Measurements from ENCODE around the gene BACH2. TPM values are rescaled to one million over a fixed set of nuclear protein-coding genes. Genes with fewer than 3 reads are reported as not detected.

Gene BACH2
- polyA plus RNA-seq, 2 of the 4 experiments (the other 2 are of a cell fraction) = 0.01 to 0.36 TPM

DNA sequence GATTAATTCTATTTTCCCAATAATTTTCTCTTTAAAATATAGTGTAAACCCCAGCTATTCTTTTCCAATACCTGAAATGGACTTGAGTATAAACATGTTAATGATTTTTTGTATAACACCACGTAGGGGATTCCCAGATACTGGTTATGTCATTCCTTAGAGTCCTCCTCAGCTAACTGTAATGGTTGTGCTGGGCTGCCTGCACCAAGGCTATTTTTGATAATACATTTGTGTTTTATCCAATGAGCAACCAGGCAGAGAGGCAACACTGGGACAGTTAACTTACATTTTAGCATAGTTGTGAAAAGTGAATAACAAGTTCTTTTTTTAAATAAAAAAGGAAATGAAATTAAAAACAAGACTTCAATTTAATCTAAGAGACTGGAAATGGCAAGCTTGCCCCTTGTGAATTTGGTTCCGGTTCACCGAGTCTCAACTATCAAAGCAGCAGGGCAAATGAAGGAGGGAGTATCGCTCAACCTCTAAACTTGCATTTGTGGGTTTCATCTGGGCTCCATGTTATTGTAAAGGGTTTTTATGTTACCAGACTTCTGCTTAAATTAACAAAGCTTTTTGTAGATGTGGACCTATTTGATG is 18.8 kb upstream of the BACH2 start:
- H3K4me1 ChIP-seq = no peaks in the 10 kb centered on the region
- POLR2A ChIA-PET = no interaction called here

DNA sequence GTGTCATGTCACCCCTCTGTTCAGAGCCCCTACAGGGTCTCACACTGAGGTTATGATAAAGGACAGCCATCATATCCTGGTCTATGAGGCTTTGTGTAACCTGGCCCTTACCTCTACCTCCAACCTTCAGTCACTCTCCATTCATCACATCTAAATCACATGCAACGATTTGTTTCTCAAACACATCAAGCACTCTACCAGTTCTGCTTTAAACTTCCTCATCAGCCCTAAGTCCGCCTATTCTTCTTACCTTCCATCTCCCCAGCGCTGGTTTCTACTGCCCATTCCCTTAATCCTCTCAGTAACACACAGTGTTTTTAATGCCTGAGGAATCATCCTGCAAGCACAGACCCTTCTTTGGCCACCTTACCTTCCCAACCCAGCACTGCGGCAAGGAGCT is 17.9 kb upstream of the BACH2 start:
- WGBS (ENCODE audit: missing lambda C conversion rate) = 50% methylated on average over 4 of the region's 4 CpGs
- FAIRE-seq (no peak), ATAC-seq (no peak), DNase-seq (ENCODE audit: low read depth in 1 of 2, low spot score in 1 of 2) (no peak)
- CTCF ChIA-PET = no interaction called here
- no peaks in the 10 kb centered on the region for H3K4me1 ChIP-seq
- TF ChIP-seq CBX2 (IDR thresholded peaks at IDR 0.05; ENCODE audit: borderline replicate concordance, low read depth) (no peak), SREBF2 (IDR thresholded peaks at IDR 0.05) (no peak), RCOR1 (IDR thresholded peaks at IDR 0.05; ENCODE audit: low read depth, low read length) (no peak), FOSL2 (IDR thresholded peaks at IDR 0.05) (no peak), FOSL2 (CRISPR knock-in tag; IDR thresholded peaks at IDR 0.05) (no peak), KDM5A (IDR thresholded peaks at IDR 0.05) (no peak), POLR2A (IDR thresholded peaks at IDR 0.05; ENCODE audit: low read length) (no peak), MYC (IDR thresholded peaks at IDR 0.05; ENCODE audit: borderline replicate concordance, low read length) (no peak), NPAS2 (CRISPR knock-in tag; IDR thresholded peaks at IDR 0.05; ENCODE audit: borderline replicate concordance) (no peak), CBX8 (IDR thresholded peaks at IDR 0.05) (no peak), POLR2AphosphoS2 (conservative IDR thresholded peaks at IDR 0.05; ENCODE audit: low read length) (no peak), KDM1A (IDR thresholded peaks at IDR 0.05; ENCODE audit: low read depth) (no peak), MAFK (IDR thresholded peaks at IDR 0.05; ENCODE audit: partially characterized antibody) (no peak), FOSB (CRISPR knock-in tag; IDR thresholded peaks at IDR 0.05) (no peak)
- TF ChIP-seq, protein P1, sequence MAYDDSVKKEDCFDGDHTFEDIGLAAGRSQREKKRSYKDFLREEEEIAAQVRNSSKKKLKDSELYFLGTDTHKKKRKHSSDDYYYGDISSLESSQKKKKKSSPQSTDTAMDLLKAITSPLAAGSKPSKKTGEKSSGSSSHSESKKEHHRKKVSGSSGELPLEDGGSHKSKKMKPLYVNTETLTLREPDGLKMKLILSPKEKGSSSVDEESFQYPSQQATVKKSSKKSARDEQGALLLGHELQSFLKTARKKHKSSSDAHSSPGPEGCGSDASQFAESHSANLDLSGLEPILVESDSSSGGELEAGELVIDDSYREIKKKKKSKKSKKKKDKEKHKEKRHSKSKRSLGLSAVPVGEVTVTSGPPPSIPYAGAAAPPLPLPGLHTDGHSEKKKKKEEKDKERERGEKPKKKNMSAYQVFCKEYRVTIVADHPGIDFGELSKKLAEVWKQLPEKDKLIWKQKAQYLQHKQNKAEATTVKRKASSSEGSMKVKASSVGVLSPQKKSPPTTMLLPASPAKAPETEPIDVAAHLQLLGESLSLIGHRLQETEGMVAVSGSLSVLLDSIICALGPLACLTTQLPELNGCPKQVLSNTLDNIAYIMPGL (CRISPR knock-in tag; IDR thresholded peaks at IDR 0.05; ENCODE audit: borderline replicate concordance) = no peak
- TF ChIP-seq, protein P2, sequence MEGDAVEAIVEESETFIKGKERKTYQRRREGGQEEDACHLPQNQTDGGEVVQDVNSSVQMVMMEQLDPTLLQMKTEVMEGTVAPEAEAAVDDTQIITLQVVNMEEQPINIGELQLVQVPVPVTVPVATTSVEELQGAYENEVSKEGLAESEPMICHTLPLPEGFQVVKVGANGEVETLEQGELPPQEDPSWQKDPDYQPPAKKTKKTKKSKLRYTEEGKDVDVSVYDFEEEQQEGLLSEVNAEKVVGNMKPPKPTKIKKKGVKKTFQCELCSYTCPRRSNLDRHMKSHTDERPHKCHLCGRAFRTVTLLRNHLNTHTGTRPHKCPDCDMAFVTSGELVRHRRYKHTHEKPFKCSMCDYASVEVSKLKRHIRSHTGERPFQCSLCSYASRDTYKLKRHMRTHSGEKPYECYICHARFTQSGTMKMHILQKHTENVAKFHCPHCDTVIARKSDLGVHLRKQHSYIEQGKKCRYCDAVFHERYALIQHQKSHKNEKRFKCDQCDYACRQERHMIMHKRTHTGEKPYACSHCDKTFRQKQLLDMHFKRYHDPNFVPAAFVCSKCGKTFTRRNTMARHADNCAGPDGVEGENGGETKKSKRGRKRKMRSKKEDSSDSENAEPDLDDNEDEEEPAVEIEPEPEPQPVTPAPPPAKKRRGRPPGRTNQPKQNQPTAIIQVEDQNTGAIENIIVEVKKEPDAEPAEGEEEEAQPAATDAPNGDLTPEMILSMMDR (IDR thresholded peaks at IDR 0.05) = no peak
- H3K27ac ChIP-seq = no peak overlapping the region
- H3K4me2 ChIP-seq = no peak overlapping the region
- H3K4me3 ChIP-seq = no peak overlapping the region
- POLR2A ChIA-PET = no interaction called here
- no peaks in the 10 kb centered on the region for H3K9me3 ChIP-seq

More for the DNA sequence above, 18.8 kb upstream of the BACH2 start:
- Histone ChIP-seq H3K9me3 (no peaks in the 10 kb centered on the region), H3K4me3 (no peak overlapping the region), H3K4me2 (no peak overlapping the region), H3K27ac (no peak overlapping the region)
- TF ChIP-seq ZNF302 (CRISPR knock-in tag; IDR thresholded peaks at IDR 0.05) (no peak), ZC3H11A (IDR thresholded peaks at IDR 0.05) (no peak), EHMT2 (IDR thresholded peaks at IDR 0.05; ENCODE audit: low read depth) (no peak), CBX2 (IDR thresholded peaks at IDR 0.05; ENCODE audit: borderline replicate concordance, low read depth) (no peak), RARB (CRISPR knock-in tag; IDR thresholded peaks at IDR 0.05) (no peak), NR3C1 (IDR thresholded peaks at IDR 0.05) (no peak), KDM1A (IDR thresholded peaks at IDR 0.05; ENCODE audit: low read depth) (no peak), MAFK (IDR thresholded peaks at IDR 0.05; ENCODE audit: partially characterized antibody) (no peak)
- TF ChIP-seq, protein P3, sequence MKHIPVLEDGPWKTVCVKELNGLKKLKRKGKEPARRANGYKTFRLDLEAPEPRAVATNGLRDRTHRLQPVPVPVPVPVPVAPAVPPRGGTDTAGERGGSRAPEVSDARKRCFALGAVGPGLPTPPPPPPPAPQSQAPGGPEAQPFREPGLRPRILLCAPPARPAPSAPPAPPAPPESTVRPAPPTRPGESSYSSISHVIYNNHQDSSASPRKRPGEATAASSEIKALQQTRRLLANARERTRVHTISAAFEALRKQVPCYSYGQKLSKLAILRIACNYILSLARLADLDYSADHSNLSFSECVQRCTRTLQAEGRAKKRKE (CRISPR knock-in tag; IDR thresholded peaks at IDR 0.05; ENCODE audit: low read depth) = no peak
- TF ChIP-seq, protein P1 (CRISPR knock-in tag; IDR thresholded peaks at IDR 0.05; ENCODE audit: borderline replicate concordance) = no peak
- no peak for FAIRE-seq
- ATAC-seq = no peak
- WGBS (ENCODE audit: missing lambda C conversion rate) = 66% methylated on average over 4 of the region's 4 CpGs
- CTCF ChIA-PET = interaction anchor here (0.6 kb wide), 1 partner anchor 74 kb away, joined by 3 read pairs; no protein-coding TSS in a partner anchor
- DNase-seq (ENCODE audit: low read depth in 1 of 2, low spot score in 1 of 2) = no peak
